T-helper 2 cell (primary cell): Measurements from ENCODE around the gene TIAM2.
"Not testable (repeated sequence)": the region's sequence is repeated elsewhere in the genome, so short reads cannot be mapped to it uniquely, and the experiment has no call there.

Experiments used
- DNase-seq, 5 experiments: peaks; one replicate each; pipeline versions ENCODE4 v3.0.0 to v3.0.0-alpha.2; 2012 to 2022

Gene TIAM2

GRCh38 chr6:155171109-155171746 lies 176.1 kb downstream of the TIAM2 start:
- peak; percentile 23 to 92 (median 69) for DNase-seq

DNA sequence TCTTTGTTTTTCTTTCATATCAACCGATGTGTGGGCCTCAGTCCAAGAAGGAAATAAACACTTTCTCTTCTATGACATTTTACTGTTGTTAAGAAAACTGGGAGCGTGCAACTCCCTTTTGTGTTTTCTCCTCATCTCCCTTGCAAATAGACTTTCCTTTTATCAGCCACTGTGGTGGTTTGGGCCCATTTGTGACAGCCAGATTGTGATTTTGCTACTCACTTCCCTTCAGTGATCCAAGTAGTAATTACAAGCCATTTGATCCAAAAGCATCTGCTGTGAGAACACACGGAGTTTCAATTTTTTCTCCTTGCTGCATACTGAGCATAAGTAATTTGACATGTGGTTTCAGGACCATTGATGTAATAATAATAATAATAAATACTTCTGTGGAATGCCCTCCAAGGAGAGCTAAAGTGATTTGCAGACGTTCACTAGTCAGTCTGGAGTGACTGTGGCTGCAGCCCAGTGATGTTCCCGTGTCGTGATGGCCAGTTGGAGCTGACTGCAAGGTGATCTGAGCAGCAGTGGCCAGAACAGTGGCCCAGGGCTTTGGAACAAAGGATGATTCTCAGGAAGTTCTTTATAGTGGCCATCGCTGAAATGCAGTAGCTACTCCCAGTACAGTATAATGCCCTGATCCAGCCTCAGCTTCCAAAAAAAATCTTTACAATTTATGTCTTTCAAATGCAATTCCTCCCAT lies 176.8 kb downstream of the TIAM2 start:
- DNase-seq = peak in 1 of 5 experiments; percentile 23

GRCh38 chr6:155173488-155173887 lies 178.4 kb downstream of the TIAM2 start:
- DNase-seq = no peak

GRCh38 chr6:155174576-155175211 lies 179.6 kb downstream of the TIAM2 start:
- peak in 4 of 5 experiments; percentile 32 to 89 (median 37) for DNase-seq

DNA sequence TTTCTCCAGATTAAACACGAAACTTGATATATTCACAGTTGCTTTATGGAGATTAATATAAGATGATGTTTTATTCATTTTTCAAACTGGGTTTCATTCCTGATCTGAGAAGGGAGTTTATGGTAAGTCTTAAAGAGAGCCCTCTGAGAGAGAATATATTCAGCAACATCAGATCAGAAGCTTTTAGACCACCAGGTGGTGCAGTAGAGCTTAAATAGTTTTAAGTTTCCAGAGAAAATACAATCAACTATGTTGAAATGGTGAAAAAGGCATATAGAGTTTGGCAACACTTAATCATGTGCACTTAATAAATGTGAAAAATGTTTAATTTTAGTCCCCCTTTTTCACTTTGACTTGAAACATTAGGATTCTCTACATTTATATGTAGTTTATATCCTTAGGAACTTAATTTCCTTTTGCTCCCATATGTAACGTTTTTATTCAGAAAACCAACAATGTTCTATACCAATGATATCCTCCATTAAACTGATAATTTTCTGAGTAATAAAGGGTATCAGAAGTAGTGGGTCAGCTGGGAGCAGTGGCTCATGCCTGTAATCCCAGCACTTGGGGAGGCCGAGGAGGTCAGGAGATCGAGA lies 182.3 kb downstream of the TIAM2 start:
- DNase-seq = peak in 1 of 5 experiments; percentile 71

GRCh38 chr6:155181498-155181897 lies 186.4 kb downstream of the TIAM2 start:
- DNase-seq = peak in 1 of 5 experiments; percentile 22

DNA sequence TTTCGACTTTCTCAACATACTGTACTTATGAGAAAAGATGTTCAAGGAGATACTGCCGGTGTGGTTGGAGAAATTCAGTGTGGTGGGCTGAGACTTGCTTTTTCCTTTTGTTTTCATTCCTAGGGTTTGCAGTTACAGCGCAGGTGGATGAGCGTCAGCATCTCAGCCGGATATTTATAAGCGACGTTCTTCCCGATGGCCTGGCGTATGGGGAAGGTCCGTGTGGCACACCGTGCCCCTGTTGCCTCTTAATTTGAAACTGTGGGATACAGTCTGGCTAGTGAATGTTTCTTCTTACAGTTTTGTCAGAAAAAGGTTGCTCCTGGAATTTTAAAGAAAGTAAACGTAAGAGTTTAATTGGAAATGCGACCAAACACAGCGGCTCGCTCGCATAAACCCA lies 187.0 kb downstream of the TIAM2 start:
- no peak for DNase-seq

GRCh38 chr6:155183095-155183494 lies 188.0 kb downstream of the TIAM2 start:
- DNase-seq = no peak

DNA sequence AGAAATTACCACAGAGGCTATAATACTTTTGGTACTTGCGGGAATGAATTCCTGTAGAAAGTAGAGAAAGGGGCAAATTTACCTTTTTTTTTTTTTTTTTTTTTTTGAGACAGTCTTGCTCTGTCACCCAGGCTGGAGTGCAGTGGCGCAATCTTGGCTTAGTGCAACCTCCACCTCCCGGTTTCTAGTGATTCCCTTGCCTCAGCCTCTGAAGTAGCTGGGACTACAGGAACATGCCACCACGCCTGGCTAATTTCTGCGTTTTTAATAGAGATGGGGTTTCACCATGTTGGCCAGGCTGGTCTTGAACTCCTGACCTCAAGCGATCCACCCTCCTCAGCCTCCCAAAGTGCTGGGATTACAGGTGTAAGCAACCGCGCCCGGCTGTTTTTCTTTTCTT lies 189.9 kb downstream of the TIAM2 start:
- not testable (repeated sequence) for DNase-seq

DNA sequence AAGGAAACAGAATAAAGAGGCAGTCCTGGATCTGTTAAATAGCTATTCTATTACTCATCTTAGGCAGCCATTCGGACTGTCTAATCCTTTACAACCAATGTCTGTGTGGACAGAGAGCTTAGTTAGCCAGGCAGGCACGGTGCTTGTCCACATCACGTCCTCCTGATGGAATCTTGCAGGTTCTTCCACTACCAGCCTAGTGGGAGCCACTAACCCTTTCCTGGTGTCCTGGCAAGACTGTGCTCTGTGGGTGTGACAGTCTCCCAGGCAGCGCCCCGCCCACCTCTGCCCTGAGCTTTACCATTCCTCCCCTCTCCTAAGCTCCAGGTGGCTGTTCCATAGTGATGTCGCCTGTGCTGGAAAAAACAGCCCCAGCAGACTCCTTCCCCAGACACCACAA lies 190.4 kb downstream of the TIAM2 start:
- no peak for DNase-seq

DNA sequence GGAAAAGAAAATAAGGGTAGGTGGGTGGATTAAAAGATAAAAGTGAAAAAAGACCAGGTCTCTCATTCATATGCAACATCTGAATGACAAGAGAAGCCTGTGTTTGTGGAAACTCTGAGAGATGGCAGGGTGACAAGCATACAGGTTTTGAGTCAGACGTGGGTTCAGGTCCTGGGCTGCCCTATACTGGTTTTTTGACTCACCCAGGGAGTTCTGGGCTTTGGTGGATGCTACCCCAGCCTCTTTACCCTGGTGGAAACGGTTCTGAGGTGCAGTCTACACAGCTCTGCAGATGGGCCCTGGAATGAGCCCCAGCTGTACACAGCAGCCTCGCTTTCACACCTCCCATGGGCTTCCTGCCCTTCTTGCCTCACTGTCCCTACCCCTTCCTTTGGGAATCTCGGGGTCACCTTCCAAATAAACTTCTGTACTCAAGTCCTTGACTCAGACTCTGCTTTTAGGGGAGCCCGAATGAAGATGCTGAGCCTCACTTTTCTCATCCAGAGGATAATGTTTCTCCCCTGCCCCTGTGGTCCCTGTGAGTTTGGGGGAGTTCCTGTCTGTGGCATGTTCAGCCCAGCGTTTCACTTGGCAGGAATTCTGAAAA lies 191.0 kb downstream of the TIAM2 start:
- DNase-seq = peak in 2 of 5 experiments; percentile 56 to 81

DNA sequence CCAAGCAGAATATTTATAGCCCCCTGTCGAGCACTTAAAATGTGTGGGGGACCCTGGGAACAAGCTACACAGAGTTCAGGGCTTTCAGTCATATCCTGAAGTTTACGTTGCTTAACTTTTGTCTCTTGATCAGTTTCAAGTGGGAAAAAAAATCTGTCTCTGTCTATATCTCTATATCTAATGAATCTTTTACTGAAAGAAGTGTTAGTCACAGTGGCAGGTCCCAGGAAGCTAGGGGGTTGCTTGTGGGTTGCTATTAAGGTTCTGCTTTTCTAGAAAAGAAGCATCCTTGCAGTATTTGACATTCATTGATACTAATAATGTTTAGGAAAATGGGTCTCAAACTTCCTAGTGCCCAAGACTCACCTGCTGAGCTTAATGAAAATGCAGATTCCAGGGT lies 192.0 kb downstream of the TIAM2 start:
- DNase-seq = peak in 1 of 5 experiments; percentile 55

- no peak for DNase-seq
Observed at GRCh38 chr6:155187994-155188706, 193.0 kb downstream of the TIAM2 start.

- DNase-seq = peak in 1 of 5 experiments; percentile 62
Observed at GRCh38 chr6:155188707-155189496, 193.8 kb downstream of the TIAM2 start.

GRCh38 chr6:155190677-155191076 lies 195.6 kb downstream of the TIAM2 start:
- no peak for DNase-seq

DNA sequence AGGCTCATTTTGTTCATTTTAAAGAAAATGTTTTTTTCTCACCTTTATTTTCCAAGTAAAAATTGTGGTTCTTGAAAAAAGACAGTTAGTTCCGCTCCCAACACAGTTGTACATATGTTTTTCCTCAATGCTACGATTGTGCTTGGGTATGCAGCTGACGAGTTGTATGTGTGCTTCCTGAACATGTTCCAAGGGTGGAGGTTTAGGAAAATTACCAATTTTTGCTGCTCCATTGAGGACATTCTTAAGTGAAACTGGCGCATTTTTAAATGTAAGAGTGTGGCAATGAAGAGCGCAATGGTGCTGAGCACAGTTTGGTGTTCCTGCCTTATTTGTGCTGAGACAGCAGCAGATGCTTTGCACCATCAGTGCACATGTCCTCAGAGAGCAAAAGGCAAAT lies 198.4 kb downstream of the TIAM2 start:
- no peak for DNase-seq

GRCh38 chr6:155194399-155194798 lies 199.3 kb downstream of the TIAM2 start:
- no peak for DNase-seq

GRCh38 chr6:155195903-155196302 lies 200.8 kb downstream of the TIAM2 start:
- DNase-seq = no peak

GRCh38 chr6:155196911-155197310 lies 201.8 kb downstream of the TIAM2 start:
- DNase-seq = no peak

DNA sequence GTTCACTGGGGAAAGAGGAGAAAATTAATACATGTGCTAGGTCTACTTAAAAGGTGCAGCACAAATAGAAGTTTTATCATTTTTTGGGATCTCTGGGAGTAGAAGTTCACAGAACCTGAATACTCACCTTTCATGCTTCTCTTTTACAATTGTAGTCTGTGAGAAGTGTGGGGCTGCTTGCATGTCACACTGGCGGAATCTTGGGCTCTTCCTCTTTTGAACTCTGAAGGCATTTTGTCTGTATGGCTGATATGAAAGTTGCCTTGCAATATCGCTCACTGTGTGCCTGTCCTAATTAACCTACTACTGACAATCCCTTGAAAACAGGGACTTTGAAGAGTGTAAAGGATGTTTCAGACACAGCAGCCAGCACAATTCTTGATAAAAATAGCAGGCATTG lies 202.8 kb downstream of the TIAM2 start:
- DNase-seq = no peak

- no peak for DNase-seq
Observed at GRCh38 chr6:155200012-155200411, 204.9 kb downstream of the TIAM2 start.
